HG03060 (cell line): ENCODE results near the gene DVL1.
A peak's percentile ranks its signal among the peaks of the same experiment; 100 is the strongest.
"Not testable (repeated sequence)": the region's sequence is repeated elsewhere in the genome, so short reads cannot be mapped to it uniquely, and the experiment has no call there.

Experiments
- ATAC-seq: cut with Tn5 transposase; IDR thresholded peaks from one replicate; pipeline ENCODE4 v1.9.1; 2021; ENCODE audit warnings: low read depth, moderate number of reproducible peaks; ENCODE audit not compliant: unreplicated experiment

The DVL1 gene

GRCh38 chr1:1328254-1328653 is 21.0 kb downstream of the DVL1 start:
- no peak for ATAC-seq

- no peak for ATAC-seq
Measured at GRCh38 chr1:1327291-1327690, 21.9 kb downstream of the DVL1 start.

GRCh38 chr1:1326075-1326605 is 23.1 kb downstream of the DVL1 start:
- ATAC-seq, result no peak

DNA sequence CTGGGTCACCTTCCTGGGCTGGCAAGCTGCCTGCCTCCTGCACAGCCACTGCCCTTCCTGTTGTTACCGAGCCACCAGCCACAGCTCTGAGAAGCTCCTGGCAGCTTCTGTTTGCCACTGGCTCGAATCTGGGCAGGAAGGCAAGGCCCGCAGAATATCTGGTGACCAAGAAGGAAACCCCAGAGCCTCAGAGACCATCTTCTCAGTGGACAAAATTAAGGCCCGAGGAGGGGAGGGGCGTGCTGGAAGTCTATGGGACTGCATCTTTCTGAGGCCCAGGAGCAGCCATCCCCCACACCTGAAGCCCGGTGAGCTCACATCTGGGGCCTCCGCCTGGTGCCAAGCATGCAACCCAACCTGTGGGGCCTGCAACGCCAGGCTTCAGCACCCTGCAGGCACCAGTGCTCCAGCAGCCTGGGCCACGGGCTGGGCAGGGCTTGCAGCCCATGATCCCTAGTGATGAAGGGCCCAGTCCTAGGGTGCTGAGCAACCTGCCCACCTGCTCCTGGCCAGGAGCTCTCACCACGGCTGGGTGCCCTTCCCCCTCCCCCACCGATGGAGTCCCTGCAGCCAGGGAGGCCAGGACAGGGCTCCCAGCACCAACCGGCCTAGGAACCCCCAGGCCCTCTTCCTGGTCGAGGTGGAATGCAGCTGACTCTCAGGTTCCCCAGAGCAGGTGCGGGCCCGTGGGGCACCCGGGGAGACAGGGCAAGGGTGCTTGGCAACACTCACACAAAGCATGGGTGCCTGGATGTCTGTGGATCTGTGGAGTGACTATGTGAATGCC is 23.7 kb downstream of the DVL1 start:
- no peak for ATAC-seq

- peak; percentile 49 for ATAC-seq
Measured at GRCh38 chr1:1324524-1325287, 24.5 kb downstream of the DVL1 start, which contains the start of the genes CPTP and INTS11. Gene CPTP (plus strand): TSS chr1:1324802. CDS start chr1:1326911, 2,109 bp downstream. Gene INTS11 (minus strand): TSS chr1:1324660. CDS start chr1:1324608, 52 bp downstream.

- peak; percentile 14 for ATAC-seq
Measured at GRCh38 chr1:1324084-1324523, 25.1 kb downstream of the DVL1 start.

GRCh38 chr1:1322952-1323351 is 26.3 kb downstream of the DVL1 start:
- ATAC-seq, result no peak

- no peak for ATAC-seq
Measured at GRCh38 chr1:1322418-1322817, 26.8 kb downstream of the DVL1 start.

- ATAC-seq, result no peak
Measured at GRCh38 chr1:1321477-1321876, 27.7 kb downstream of the DVL1 start.

DNA sequence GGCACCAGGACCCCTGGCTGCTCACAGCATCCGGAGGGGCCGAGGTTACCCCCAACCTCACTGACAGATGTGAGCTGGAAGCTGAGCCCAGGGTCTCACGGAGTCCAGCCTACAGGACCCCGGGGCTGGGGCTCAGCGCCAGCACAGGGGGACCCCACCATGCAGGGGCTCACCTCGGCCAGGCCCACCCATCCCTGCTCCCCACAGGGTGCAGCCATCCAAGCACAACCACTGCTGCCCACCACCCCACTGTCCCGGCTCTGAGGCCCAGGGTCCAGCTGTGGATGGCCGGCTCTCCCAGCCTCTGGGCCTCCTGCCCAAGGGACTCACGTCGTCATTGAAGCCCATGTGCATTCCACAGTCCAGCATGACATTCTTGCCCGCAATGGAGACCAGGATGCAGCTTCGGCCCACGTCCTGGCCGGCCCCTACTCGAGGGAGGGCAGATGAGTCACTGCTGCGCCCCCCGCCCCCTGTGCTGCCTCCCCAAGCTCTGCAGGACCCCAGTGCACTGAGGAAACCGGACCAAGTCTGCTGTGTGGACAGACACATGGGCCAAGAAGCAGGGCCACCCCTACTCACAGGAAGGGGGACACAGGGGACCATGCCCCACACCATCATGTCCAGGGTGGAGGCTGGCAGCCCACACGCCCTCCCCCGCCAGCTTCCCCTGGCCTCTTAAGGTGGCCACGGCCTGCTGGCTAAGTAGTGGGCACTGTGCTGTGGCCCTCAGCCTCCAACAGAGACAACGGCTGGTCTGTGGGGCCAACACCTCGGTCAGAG is 28.4 kb downstream of the DVL1 start:
- ATAC-seq, result no peak

- ATAC-seq, result no peak
Measured at GRCh38 chr1:1319646-1319941, 29.6 kb downstream of the DVL1 start.

GRCh38 chr1:1318777-1319645 is 30.2 kb downstream of the DVL1 start:
- ATAC-seq, result no peak

GRCh38 chr1:1318131-1318652 is 31.0 kb downstream of the DVL1 start:
- no peak for ATAC-seq

DNA sequence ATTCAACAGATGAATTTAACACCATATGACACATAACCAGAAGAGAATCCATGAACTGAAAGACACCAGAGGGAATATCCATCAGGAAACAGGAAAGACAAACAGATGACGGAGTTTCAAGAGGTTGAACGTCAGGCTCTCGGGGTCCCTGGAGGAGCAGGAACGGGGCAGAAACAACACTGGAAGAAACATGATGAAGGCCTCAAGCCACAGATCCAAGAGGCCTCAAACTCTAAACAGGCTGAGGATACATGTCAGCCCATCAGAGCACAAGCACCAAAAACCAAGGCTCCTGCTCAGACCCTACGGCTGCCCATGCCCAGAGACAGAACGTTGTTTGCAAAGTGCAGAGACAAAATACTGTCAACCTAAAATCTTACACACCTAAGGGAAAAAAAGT is 31.8 kb downstream of the DVL1 start:
- ATAC-seq, result no peak

GRCh38 chr1:1316199-1316598 is 33.0 kb downstream of the DVL1 start:
- ATAC-seq, result not testable (repeated sequence)

DNA sequence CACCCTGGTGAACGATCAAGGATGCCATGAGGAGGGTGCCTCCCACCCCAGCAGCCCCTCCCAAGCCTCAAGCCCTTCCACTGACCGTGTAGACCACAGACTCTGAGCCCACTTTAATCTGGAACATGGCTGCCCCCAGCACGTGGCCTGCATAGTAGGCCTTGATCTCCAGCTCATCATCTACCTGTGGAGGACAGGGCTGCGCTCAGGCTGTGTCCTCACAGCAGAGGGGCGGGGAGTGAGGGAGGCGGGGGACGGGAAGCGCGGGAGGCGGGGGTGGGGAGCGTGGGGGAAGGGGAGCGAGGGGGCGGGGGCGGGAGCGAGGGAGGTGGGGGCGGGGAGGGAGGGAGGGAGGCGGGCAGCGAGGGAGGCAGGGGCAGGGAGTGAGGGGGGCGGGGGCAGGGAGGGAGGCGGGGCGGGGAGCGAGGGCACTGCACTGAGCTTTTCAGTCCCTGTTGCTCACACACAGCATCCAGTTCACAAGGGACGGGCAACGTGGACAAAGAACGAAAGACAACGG is 33.7 kb downstream of the DVL1 start:
- no peak for ATAC-seq

- no peak for ATAC-seq
Measured at GRCh38 chr1:1314678-1315335, 34.4 kb downstream of the DVL1 start.

GRCh38 chr1:1314237-1314586 is 35.0 kb downstream of the DVL1 start:
- ATAC-seq, result no peak
